ENCODE measurements around the gene TRIM3.

TRIM3 gene

GRCh38 chr11:6480299-6480914, 6.7 kb upstream of the TRIM3 start:
- no peak for DNase-seq (ENCODE audit: low spot score)

DNA sequence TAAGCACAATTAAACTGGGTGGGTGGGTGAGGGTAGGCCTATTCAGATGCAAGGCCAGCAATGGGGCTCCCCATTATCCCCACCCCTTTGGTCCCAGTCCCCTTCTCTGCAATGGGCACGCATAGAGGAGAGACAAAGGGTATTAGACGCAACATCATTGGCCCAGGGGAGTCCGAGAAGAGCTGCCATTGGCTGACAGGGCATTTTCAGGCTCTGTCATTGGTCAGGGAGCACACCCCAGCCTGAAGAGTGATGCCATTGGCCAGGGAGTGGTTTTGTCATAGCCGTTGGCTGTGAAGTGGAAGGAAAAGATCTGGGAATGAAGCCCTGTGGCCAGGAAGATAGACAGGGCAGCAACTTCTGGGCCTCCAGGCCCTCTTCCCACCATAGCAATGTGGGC, 2.8 kb upstream of the TRIM3 start:
- no peak for DNase-seq (ENCODE audit: low spot score)

GRCh38 chr11:6475936-6476335, 2.2 kb upstream of the TRIM3 start:
- DNase-seq (ENCODE audit: low spot score) = no peak

GRCh38 chr11:6474806-6475500, 1.2 kb upstream of the TRIM3 start:
- DNase-seq (ENCODE audit: low spot score) = no peak

GRCh38 chr11:6474413-6474792, 662 bp upstream of the TRIM3 start:
- DNase-seq (ENCODE audit: low spot score) = no peak

DNA sequence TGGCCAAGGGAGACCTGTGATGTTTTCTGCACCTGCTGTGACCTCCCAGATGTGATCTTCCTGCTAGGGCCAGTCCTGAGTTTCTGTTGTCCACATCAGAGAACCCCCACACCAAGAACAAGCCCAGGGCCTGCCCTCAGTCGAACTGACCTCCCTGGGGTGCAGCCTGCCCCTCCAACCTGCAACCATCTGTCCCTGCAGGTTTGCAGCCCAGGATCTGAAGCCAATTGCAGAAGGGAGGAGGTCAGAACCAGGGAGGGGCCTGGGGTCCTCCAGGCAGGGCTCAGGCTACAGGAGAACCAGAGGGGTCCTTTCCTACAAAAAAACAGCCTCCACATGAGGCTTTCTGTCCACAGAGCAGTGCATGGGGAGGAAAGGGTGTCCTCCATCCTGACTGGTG, 807 bp downstream of the TRIM3 start:
- no peak for DNase-seq (ENCODE audit: low spot score)

DNA sequence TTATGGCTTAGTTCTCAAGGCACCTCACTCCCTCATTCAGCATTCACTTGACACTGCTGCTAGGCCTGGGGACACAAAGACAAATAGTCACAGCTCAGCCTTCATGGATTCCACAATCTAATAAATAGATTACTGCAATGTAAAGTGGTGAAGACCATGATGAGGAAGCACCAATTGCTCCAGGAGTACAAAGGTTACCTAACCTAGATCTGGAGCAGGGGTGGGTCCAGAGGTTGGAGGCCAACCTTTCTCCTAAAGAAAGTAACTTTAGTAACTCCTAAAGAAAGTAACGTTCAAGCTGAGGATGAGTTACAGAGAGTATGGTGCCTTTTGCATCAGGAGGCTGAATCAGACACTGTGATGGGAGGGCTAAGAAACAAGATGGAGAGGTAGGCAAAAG, 4.1 kb downstream of the TRIM3 start:
- DNase-seq (ENCODE audit: low spot score) = no peak

DNA sequence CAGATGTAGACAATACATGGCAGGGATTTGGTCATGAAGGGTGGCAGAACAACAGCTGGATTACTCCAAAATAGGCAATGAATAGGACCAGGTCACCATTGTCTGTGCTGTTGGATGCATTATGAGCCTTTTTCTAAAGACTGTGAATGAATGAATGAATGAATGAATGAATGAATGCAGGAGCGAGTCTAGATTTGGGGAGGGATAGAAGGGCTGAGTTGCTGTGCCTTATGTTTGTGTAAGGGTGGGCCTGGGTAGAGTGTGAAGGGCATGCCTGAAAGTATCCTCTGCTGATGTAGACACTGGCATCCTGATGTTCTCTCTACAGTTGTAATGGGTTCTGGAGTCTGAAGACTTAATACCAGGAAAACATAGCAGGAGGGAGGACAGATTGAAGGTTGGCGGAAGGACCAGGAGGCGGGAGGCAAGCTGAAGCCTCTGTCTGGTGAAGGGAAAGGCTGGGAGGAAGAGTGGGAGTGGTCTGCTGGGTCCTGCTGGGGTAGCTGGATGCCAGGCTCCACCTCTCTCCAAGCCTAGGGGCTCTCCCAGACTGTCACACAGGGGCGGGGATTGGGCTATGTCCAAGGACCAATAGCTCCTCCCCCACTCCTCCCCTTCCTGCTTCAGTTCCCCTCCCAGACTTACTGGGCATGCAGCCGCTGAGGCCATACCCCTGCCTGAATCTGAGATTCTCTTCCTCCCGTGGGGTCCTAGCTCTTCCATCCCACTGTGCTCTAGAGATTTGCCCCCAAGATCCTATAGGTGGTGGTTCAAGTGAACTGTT, 4.8 kb downstream of the TRIM3 start:
- no peak for DNase-seq (ENCODE audit: low spot score)

GRCh38 chr11:6459099-6459450, 14.7 kb downstream of the TRIM3 start:
- DNase-seq (ENCODE audit: low spot score) = no peak

DNA sequence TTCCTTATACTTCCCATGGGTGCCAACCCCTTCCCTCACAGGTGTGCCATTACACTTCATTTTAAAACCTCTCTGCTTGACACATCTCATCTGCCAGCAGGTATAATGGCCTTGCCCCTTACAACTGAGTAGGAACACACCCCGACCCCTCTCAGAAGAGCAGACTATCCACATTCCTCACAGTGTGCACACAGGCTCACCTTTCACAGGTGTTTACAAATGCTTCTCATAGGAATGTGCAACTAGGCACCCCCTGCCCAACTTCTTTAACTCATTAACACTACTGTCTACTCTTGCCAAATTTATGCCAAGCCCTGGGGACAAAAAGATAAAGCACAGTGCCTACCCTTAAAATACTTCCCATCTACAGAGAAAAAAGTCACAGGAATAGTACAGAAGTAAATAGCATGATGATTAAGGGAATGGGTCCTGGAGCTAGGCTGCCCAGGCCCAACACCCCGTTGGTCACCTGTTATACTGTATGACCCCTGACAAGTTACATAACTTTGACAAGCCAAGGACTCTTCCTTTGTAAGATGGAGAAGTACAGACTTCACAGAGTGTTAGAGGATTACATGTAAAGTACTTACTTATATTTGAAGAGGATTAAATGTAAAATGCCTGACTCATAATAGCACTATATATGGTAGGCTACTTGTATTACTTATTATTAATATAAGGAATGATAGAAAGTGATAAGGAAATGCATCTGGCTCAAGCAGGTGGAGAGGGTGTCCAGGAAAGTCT, 15.2 kb downstream of the TRIM3 start:
- DNase-seq (ENCODE audit: low spot score) = no peak

GRCh38 chr11:6457581-6458320, 16.0 kb downstream of the TRIM3 start:
- no peak for DNase-seq (ENCODE audit: low spot score)

DNA sequence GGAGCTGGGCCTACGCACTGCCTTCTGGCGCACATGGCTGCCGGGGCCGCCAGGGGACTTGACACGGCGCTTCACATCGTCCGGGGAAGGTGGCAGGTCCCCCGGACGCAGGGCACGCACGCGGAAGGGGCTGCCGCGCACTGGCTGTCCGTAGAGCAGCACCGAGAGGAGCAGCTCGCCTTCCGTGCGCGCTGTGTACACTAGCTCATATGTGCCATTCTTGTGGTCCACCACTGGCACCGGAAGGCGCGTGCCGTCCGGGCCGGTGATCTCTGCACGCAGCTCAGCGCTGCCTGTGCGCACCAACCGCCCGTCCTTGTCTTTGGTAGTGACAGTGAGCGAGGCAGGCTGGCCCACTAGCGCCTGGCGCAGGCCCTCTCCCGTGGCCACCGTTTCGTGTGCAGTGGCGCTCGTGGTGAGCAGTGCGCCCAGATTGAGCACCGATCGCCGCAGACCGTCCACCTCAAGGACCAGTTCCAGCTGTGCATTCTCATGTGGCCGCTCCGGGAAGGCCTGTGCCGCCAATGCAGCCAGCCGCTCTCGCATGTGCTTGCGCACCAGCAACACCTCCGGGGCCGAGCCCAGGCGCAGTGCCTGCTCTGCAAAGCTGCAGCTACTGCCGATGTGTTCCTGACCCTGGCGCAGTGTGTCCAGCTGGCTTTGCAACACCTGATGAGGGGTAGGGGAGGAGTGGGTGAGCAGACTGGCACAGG, 17.2 kb downstream of the TRIM3 start:
- DNase-seq (ENCODE audit: low spot score) = no peak

DNA sequence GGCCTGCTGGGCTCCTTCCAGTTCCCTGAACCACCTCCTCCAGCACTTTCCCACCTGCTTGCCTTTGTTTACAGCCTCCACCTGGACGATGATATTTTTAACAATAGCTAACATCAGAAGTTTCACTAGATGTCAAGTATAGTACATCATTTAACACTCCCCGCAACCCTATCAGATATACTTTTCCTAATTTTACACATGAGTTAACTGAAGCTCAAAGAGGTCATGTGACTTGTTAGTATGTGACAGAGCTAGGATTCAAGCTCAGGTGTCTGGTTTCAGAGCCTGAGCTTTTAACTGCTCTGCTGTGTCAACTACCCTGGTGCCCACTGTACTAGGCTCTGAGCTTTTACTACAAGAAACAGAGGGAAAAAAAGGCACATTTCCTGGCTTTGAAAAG, 18.7 kb downstream of the TRIM3 start:
- DNase-seq (ENCODE audit: low spot score) = no peak

DNA sequence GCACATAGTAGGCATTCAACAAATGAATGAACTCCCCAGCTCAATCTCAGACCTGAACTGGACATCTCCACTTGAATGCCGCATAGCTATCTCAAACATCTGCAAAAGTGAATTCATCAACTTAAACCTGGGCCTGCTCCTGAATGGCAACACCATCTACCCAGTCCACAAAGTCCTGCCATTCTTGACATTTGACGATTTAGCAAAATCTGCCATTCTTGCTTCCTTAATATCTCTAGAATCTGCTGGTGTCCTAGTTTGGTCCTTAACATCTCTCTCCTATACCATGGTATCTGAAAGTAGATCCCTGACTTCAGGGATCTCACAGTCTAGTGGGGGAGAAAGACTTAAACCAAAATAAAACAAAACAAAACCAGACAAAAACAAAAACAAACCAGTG, 20.6 kb downstream of the TRIM3 start:
- no peak for DNase-seq (ENCODE audit: low spot score)

- DNase-seq (ENCODE audit: low spot score) = no peak
These were observed 21.5 kb downstream of the TRIM3 start for GRCh38 chr11:6452219-6452618.

DNA sequence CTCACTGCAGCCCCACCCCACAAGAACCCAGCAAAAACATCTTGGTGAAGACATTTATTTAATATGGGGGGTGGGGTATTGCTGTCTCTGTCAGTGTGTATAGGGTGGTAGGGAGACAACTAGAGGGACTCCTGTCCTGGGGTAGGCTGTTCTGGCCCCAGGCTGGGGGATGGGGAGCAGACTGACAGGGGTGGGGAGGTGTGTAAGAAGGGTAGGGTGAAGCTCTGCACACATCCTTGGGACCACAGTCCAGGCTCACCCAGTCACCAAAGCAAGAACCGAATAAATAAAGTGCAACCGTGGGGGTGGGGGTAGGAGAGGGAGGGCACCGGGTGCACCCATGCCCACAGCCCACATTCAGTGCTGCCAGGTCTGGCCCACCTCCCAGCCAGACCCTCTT, 25.2 kb downstream of the TRIM3 start:
- no peak for DNase-seq (ENCODE audit: low spot score)

DNA sequence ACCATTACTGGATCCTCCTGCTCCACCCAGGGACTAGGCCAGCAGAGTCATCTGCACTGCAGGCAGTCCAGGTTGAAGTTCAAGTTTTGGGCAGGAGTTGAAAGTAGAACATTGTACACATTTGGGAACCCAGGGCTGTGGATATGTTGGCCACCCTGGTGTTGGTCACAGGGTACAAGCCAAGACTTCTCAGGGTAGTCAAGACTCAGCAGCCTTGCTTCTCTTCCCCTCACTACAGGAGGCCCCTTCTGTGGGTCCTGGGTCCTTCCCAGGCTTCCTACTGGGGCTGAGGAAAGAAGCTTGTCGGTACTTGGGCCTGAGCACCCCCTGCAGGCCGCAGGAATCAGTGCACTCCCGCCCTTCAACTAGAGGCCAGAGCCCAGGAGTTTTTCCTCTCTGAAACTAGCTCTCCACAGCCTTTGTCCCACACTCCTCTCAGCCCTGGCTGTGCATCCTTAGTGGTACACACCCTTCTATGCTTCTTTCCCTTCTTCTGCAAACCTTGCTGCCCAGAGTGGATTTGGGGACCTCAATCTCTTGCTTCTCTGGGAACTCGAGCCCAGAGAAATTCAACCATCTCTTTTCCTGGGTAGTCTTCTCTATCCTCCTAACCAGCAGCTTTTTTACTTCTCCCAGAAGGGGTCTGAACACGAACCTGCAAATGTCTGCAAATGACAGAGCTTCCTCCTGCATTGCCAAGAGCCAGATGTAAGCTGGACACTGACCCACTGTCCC, 30.3 kb downstream of the TRIM3 start:
- DNase-seq (ENCODE audit: low spot score) = peak; percentile 60

DNA sequence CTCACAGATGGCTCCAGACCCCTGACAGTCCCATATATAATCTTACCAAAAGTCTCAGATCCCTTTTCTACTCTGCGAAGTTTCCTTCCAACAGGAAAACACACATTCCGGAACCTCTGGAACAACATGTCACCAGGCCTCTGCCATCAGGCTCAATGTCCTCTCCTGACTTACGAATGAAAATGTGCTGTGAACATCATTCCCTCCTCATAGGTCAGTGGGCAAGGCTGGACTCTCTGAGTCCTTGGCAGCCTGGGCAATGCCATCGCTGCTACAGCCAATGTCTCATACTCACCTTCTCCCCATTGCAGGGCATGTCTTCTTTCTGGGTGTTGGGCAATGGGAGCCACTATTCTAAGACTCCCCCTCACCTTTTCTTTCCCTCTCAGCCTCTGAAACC, 31.3 kb downstream of the TRIM3 start:
- no peak for DNase-seq (ENCODE audit: low spot score)

DNA sequence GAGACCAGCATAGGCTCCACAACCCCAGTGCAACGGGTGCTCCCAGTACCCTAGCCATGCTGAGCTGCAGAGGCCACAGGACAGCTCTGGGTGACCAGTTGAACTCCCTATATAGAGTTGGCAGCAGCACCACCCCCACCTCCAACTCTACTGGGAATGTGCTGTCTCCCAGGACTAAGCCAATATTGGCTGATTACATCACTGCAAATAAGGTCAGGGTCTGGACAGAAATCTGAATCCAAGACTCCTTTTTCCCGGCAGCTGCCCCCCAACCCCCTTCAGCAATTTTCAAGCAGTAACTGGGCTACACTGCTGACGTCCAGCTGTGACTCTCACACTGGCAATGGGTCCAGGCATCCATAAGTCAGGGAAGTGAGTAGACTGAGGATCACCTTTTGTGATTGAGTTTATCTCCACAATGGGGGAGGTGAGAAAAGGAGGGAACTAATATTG, 32.8 kb downstream of the TRIM3 start, which contains the start of gene HPX:
HPX (minus strand) TSS at position 82 of the 453 bp plus-strand sequence; CDS start at position 58, 24 bp downstream.
- no peak for DNase-seq (ENCODE audit: low spot score)

GRCh38 chr11:6438979-6439571, 34.7 kb downstream of the TRIM3 start:
- peak; percentile 61 for DNase-seq (ENCODE audit: low spot score)

Measured in hematopoietic multipotent progenitor cell treated with erythropoietin and hydrocortisone succinate and interleukin-3 and kit ligand, for 17 days (in vitro differentiated cells).